NCI-H510A treated with DMSO at 0.1 percent for 48 hours (cell line): ENCODE results near the gene TNS3.
A peak's percentile ranks its signal among the peaks of the same experiment; 100 is the strongest.

Experiments
- DNase-seq: peaks from one replicate; lab custom pipeline; 2025; lab: John Stamatoyannopoulos, UW

The TNS3 gene

DNA sequence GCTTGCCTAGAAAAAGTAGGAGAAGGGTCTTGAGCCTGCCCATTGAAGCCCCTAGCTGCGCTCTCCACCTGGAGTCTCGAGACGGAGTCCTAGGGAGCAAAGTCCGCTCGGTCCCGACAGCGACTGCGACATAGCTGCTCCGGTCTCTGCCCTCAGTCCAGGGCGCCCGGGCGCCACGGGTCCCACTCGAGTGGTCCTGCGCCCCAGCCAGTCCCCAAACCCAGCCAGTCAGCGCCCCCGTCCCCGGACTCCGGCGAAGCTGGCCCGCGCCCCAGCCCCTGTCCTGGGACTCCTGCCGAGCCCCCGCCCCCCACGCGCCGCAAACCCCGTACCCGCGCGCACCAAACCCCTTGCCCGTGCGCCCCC is 490 bp downstream of the TNS3 start:
- no peak for DNase-seq

DNA sequence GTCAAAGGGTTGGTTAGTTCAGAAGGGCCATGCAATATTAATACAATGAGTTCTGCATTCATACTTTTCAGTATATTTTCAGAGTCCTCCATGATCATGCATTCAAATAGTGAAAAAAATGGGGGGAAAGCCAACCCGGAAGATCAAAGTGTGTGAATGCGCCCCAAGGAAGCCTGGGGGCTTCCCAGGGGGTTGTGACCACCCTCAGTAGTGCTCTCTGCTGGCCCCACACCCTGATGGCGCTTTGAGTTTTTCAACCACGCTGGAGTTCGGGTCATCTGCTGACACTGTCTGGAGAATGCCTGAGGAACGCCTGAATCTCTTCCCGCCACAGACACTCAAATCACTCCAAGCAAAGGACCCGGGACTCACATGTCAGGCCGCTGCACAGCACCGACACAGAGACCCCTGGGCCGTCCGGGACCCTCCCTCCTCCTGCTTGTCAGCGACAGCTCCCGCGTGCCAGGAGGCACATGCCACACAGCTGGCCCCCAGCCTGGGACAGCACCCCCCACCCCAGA is 1.0 kb downstream of the TNS3 start:
- DNase-seq, result no peak

DNA sequence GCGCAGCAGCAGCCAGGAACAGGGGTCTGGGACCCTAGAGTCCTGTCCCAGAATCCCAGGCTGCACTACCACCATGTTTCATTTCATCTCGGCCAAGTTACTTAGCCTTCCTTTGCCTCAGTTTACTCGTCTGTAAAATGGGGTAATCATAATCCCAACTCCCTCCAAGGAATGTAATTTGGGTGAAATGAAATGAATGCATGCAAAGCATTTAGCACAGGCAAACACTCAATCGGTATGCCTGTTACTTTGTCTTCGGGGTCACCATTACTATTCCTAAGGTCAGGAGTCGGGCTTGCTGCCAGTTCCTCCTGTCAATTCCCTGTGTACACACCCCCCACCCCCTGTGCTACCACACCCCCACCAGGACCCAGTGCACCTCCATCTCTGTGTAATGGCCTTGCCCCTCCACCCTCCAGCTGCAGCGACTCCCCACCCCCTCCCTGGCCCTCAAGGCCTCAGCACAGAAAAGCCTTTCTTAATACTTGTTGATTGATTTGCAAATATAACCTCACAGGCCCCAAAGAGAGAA is 1.7 kb downstream of the TNS3 start:
- no peak for DNase-seq

DNA sequence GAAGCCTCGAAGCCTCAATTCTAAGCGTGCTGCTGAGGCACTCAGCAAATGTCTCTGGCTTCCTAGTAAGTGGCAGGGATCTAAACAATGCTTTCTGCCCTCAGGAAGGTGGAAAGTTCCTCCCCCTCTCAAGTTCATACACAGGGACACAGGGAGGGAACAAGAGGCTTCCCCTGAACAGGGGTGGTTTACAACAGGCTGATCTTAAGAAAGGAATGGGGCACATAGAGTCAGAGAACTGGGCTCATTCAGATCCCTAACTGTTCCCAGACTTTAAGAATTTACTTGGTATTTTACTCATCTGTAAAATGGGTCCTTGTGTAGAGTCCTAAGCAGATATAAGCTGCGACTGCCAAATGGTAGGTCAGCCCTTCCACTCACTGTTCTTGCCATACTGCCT is 2.5 kb downstream of the TNS3 start:
- no peak for DNase-seq

DNA sequence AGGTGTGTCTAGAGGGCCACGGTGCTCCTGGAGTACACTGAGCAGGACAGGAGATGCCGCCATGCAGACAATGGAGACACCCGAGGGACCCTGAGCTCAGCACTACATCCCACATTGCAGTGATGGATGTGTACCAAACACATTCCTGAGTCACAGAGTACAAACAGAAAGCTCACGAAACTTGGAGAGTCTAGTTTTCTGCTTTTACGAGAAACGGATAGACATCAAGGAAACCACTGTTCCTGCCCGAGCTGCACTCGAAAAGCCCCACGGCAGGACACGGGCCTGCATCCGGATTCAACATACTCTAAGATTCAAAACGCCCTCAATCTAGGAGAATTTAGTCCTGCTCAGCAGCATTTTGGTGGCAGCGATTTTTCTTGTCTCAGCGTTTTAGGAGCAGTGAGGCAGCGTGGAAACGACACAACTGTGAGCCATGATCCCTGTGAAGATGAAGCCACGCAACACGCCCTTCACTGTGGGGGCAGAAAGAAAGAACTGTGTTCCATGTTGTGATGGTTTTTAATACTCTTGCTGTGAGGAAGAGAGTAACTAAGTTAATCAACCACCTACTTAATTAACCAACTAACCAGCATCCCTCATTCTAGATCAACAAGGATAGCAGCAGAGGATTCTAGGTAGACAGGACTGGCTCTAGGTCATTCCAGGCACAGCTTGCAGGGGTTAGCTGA is 3.2 kb downstream of the TNS3 start:
- no peak for DNase-seq

DNA sequence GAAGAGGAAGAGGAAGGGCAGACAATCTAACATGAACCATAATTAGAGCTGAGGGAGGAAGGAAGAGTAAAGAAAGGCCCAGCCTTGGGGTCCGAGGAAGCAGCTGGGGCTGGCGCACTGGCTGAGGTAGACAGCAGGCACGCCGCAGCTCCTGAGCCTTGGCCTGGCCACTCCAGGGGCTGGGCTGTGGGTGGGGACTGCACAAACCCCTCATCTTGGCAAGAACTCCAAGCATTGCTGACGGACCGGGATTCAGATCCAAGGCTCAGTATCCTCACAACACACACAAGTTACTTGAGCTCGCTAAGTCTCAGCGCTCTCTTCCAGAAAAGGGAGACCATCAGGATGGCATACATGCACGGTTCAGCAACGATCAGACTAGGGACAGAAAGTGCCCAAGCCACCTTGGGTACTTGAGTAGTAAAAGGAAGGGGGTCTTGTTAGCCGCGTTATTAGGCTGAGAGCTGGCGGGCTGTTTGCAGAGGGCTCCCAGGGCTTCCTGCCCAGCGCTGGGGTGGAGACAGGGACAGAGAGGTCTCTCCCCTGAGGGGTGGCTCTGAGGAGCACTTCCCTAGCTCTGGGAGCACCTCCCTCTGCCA is 4.5 kb downstream of the TNS3 start:
- no peak for DNase-seq

DNA sequence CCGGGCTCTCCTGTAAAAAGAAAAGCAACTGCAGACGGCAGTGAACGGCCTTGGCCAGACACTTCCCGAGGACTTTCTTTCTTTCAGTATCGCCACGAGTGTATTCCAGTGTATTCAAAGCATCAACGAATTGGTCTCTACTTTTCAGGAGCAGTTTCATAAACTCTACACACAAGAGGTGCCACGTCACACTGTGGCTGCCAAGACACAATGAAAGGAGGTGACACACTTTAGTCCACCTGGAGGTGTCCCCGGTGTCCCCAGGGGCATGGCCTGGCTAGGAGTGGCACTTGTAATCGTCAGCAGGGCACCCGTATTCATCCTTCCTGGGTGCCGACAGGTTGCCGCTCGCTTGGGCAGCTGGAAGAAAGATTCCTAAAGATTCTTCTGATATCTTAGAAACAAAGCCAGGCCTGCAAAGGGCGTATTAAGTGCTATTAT is 5.0 kb downstream of the TNS3 start:
- DNase-seq, result no peak

DNA sequence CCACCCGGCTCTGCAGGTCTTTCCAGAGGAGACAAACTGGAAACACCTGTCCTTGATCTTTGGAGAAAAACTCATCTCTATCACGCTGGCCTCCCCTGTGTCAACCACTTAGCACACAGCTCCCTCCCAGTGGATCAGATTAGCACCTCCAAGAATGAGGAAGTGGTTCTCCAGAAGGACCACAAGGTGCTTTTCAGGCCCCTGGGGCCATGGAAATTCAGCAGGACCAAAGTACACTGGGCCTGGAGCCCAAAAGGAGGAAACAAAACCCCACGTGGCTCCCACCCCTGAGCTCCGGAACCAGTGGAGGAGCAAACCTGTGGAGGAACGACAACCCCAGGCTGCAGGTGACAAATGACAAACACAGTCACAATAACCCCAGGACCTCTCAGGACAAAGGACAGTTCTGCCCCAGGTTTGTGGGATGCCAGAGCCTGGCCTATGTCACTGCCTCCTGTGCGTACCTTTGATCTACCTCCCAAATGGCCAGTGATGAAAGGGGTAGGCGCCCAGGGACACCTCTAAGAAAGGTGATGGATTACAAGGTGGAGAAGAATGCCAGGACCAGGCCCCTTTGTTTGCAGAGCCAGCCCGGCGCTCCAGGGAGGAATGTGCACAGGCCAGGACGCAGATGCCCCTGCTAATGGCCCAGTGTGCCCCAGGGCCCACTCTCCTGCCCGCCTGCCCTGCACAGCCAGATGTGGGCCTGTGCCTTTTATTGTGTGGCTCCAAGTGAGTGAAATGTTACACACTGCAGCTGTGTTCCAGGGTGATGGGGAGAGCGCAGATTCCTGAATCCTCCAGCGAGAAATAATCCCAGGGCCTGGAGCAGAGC is 5.7 kb downstream of the TNS3 start:
- peak; percentile 51 for DNase-seq

DNA sequence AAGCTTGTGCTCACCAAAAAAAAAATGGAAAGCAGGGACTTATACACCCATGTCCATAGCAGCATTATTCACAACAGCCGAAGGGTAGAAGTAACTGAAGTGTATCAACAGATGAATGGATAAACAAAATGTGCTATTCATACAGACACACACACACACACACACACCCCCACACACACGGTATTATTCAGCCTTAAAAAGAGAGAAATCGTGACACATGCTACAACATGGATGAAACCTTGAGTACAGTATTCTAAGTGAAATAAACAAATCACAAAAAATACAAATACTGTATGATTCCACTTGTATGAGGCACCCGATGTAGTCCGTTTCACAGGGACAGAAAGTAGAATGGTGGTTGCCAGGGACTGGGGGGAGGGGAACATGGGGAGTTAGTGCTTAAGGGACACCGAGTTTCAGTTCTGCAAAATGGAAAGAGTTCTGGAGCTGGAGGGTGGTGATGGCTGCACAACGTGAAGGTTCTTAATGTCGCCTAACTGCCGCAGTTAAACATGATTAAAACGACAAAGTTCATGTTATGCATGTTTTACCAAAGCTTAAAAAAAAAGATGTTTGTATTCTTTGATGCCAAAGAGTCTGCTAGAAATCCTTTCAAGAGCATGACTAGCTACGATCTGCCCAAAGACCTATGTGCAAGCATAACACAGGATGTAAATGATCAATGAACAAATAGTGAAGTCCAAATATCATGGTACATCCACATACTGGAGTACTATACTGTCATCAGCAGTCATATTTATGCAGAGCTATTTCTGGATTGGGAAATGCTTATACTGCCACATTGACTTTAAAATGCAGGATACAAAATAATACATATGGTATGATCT is 7.2 kb downstream of the TNS3 start:
- no peak for DNase-seq

DNA sequence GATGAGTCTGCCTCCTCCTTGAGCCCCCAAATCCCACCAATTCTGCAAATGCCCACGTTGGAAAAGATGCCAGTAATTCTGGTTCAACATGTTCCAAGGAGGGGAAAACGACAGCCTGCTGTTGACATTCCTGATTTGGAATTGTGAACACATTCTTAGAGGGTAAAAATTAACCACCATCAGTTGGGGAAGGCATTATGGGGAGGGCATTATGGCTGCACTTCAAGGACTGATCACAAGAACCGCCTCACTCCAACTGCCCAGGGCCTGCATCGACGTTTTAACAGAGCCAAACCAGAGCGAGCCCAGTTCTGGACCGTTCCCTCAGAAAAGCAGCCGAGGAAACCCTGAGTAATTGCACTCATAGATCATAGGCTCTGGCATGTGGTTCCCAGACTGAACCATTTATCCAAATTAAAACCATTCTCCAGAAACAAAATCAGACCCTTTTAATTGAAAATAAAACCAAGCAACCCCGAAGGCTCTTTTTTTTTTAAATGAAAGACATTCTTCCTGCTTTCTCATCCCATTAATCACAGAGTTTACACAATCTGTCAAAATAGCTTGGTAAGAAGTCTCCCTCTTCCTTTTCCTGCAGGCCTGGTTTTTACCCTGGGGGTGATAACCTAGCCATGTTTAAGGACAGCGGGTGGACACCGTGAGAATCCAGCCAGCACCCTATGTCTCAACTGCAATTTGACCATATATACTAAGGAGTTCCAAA is 8.0 kb downstream of the TNS3 start:
- no peak for DNase-seq

DNA sequence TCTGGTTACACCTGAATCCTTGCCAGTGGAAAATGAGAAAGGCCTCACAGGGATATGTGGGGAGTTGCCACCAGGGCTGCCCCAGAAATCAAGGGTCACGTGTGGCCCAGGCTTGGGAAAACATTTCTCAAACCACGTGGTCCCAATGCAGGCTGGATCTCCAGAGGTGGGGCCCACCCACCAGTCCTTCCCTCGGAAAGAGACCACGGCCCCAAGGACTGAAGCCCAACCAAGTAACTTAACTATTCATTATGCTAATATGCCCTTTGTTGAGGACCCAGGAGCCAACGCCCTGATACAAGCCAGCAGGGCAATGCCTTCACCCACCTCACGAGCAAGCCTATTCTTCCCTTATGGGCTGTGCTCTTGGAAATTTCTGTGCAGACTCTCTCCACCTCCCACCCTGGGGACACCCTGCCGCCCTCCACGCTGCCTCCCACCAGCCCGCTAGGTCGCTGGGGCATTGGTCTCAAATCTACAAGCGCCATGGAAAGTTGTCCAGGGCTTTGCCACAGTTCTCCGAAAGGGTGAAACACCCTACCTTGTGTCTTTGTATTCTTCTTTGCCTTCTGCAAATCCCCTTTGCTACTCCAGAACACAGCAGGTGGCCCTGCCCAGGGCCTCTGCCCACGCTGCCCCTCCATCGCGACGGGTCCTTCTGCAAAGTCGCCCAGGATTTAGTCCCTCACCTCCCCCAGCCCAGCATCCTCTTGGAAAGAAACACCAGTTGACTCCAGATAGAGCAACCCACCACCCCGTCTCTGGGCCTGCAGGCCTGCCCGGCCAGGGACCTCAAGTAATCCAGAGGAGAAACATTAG is 8.8 kb downstream of the TNS3 start:
- no peak for DNase-seq

DNA sequence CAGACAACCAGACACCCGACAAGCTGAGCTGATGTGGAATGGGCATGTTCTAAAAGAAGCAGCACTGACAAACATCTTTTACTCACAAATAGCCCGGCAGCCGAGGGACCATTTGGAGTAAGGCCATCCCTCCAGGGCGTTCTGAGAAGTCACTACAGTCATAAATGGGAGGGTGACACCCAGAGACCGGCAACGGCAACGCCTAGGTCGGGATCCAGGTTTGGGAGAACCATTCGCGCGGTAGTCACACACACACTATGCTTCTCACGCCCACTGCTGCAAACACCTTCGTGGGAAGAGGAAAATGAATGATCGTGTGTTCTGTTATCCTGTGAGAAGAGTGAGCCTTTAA is 9.8 kb downstream of the TNS3 start:
- peak; percentile 58 for DNase-seq

DNA sequence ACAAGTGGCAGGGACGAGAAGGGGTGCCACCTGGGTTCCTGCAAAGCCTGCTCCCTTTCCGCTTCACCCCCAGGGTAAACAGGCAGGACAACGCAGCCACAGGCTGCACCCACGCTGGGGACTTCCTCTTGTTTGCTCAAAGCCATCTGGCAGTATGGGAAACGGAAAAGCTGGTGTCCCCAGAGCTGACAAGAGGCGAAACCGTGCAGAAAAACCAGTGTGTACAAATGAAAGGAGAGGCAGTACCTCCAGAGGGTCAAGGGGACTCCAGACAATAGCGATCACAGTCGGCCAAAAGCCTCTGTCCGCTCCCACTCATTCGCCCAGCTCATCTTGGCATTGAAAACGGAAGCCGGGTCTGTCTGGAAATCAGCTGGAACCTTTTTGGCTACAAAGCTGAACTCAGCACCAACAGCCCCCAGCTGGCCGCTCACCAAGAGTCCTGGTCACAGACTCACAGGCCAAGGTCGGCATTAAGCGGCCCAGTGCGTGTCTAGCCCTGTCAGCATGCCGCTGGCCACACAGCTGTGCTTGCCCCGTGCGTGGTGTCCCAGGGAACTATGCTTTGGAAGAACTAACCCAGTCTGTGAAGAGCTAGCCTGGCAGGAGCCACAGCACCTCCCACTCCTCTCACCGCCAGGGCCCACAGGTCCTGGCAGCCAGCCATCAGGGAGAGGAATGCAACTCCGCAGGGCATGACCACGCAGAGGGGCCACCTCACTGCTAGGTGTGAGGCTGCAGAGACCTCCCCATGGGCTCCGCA is 10.4 kb downstream of the TNS3 start:
- peak; percentile 65 for DNase-seq

DNA sequence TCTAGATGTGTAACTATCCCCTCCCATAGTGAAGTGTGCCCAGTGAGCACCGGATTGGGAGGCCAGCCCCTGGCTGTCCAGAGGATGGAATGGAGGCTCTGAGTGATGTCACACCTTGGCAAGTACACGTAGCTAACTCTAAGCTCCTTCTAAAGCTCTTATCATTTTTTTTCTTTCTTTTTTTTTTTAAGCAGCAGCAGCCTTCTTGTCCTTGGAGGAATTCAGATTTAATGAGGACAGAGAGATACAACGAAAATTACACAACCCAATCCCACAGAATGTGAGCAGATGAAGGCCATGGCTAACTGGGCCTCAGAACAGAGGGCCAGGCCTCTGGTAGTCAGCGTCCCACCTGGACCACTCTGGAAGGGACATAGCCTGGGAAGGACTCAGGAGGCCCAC is 11.3 kb downstream of the TNS3 start:
- DNase-seq, result no peak

DNA sequence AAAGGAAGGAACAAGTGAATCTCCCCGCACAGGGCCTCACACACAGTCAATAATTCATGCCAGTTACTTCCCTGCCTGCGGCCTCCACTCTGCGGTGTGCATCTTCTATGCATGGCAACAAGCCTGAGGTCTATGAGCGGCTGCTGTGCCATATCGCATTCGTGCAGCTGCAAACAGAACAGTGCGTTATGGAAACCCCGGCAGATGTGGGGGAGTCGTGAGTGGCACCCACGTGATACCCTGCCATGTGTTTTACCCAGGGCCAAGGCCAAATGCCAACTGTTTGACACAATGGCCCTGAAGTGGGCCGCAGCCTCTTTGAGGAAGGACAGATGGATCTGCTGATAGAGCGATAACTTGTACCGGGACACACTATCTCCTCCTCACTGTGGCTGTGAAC is 13.4 kb downstream of the TNS3 start:
- DNase-seq, result no peak

DNA sequence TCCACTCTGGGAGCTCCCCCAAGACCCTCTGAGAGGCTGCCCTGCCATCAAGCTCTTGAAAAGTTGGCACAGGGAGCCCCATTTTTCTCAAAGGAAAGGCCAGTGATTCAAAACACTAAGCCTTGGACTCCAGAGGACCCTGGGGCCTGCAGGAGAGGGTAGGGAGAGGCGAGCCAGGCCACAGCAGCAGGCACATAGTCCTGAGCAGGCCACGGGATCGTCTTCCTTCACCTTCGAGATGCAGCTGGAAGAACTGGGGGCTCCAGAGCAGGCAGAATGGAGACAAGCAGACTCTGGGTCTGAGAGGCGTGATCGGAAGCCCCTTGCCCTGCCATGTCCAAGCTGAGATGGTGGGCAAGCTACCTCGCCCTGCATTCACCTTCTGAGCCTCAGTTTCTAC is 13.9 kb downstream of the TNS3 start:
- DNase-seq, result no peak

DNA sequence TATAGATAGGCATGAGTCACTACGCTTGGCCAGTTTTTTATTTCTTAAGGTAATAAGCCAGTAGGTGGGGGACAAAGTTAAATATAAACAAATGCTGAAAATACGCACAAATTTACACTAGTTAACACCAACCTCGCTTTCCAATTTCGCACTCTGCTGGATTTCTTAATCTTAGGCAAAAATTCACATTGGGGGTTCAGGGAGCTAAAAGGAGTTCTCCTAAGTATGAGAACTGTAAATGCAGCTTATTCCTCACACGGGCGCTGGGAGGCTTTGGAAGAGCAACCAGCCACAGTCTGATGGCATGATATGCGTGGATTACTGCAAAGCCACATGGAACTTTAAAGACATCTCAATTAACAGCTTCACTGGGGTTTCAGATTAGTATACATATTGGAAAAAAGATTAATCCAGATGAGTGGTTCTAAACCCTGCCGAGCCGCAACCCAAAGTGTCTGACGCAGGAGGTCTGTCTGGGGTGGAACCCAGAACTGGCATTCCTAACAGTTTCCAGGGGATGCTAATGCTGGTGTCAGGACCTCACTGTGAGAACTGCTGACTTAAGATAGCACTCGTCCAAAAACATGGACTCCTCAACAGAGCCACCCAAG is 16.2 kb downstream of the TNS3 start:
- DNase-seq, result no peak

DNA sequence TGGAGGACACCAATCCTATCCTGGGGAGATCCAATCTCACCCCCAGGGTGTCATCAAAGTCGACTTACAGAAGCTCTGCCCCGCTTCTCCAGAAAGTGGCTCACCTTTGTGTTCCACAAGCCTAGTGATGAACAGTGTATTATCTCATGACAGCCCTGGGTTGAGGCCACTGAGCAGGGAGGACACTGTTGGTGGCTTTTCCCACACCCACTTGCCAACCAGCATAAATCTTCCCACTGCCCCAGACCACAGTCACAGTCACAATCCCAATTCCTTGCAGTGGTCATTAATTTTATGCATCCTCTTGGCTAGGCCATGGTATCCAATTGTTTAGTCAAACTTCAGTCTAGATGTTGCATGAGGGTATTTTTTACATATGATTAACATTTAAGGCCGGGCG is 18.4 kb downstream of the TNS3 start:
- DNase-seq, result no peak
